GM12878 (cell line): Measurements from ENCODE around the gene RANBP17. TPM values are rescaled to one million over a fixed set of nuclear protein-coding genes. Genes with fewer than 3 reads are reported as not detected.

Source experiments
- ATAC-seq: fragments of 200-7000 bp; cut with Tn5 transposase; 3 replicates; pipeline ENCODE4 v1.9.1; 2020; ENCODE audit warnings: mild to moderate bottlenecking, moderate library complexity
- BruUV-seq: library from RNA; stranded (reverse); fragments of 400-500 nt; replicated peaks from 2 replicates; lab custom pipeline; 2021; lab: Mats Ljungman, UMichigan
- CTCF ChIA-PET: fragments of 300-600 bp; sonication (Branson Sonifier 250); formaldehyde crosslinking; extraction: SDS; loops from one replicate; lab custom pipeline; 2021; ENCODE audit warnings: inconsistent platforms; lab: Yijun Ruan, JAX
- POLR2A ChIA-PET: fragments of 350-600 bp; formaldehyde crosslinking; extraction: SDS; loops from one replicate; lab custom pipeline; 2021; ENCODE audit warnings: inconsistent platforms; lab: Charles Lee
- RAD21 ChIA-PET: fragments of 300-600 bp; sonication (Branson Sonifier 250); formaldehyde crosslinking; loops from one replicate; lab custom pipeline; 2023; ENCODE audit warnings: antibody characterized with exemption; ENCODE audit not compliant: unreplicated experiment; lab: Charles Lee
- SMC1A ChIA-PET: fragments of 300-600 bp; sonication (Branson Sonifier 250); formaldehyde crosslinking; loops from one replicate; lab custom pipeline; 2023; ENCODE audit not compliant: unreplicated experiment, uncharacterized antibody; lab: Charles Lee
- DNase-seq: peaks from one replicate; pipeline ENCODE4 v3.0.0-alpha.2; 2011; ENCODE audit warnings: low read depth, low spot score
- FAIRE-seq: peaks from 3 replicates; lab custom pipeline; 2011; peaks lifted over from hg19 to GRCh38; lab: Jason Lieb, UNC
- H2AFZ ChIP-seq: 2 replicates; pipeline ENCODE4 v1.6.0; 2011; ENCODE audit warnings: low read depth, low read length, control low read depth; ENCODE audit not compliant: control insufficient read depth
- H3K27ac ChIP-seq: 2 replicates; pipeline ENCODE4 v1.5.1; 2011; ENCODE audit warnings: control low read depth; ENCODE audit not compliant: control insufficient read depth, insufficient read depth
- H3K27me3 ChIP-seq, 2 experiments: replicated peaks in 1 of 2; 2 replicates each; pipeline versions ENCODE4 v1.6.0 to v1.6.1; 2011; ENCODE audit warnings: low read length in 1 of 2; ENCODE audit not compliant: control insufficient read depth in 2 of 2, insufficient read depth in 2 of 2
- H3K36me3 ChIP-seq, 2 experiments: 2 replicates each; pipeline ENCODE4 v1.5.1; 2011; ENCODE audit warnings: low read length in 1 of 2; ENCODE audit not compliant: control insufficient read depth in 2 of 2, insufficient read depth in 2 of 2
- H3K4me1 ChIP-seq: 2 replicates; pipeline ENCODE4 v1.6.1; 2011; ENCODE audit warnings: mild to moderate bottlenecking, low read length, moderate library complexity, mixed read lengths; ENCODE audit not compliant: control insufficient read depth, insufficient read depth
- H3K4me2 ChIP-seq: 2 replicates; pipeline ENCODE4 v1.6.0; 2011; ENCODE audit warnings: control low read depth; ENCODE audit not compliant: control insufficient read depth, insufficient read depth
- H3K4me3 ChIP-seq: fragments of 200-600 bp; sonication (generic); 2 replicates; pipeline ENCODE4 v1.5.1; 2016
- H3K79me2 ChIP-seq: 2 replicates; pipeline ENCODE4 v1.6.0; 2011; ENCODE audit warnings: low read length; ENCODE audit not compliant: control insufficient read depth, insufficient read depth
- H3K9ac ChIP-seq: 2 replicates; pipeline ENCODE4 v1.8.0; 2011; ENCODE audit warnings: low read length, control low read depth, mixed read lengths; ENCODE audit not compliant: control insufficient read depth, insufficient read depth
- H3K9me3 ChIP-seq: replicated peaks from 3 replicates; pipeline ENCODE4 v1.5.1; 2011; ENCODE audit warnings: mild to moderate bottlenecking, low read length; ENCODE audit not compliant: control insufficient read depth, insufficient read depth
- H4K20me1 ChIP-seq: 2 replicates; pipeline ENCODE4 v1.6.0; 2011; ENCODE audit not compliant: control insufficient read depth, insufficient read depth
- CREM ChIP-seq: IDR thresholded peaks from 2 replicates; pipeline ENCODE4 v1.6.1; 2014; ENCODE audit warnings: antibody characterized with exemption, low read depth
- EZH2 ChIP-seq: IDR thresholded peaks from 2 replicates; pipeline ENCODE4 v1.6.1; 2012; ENCODE audit warnings: low read depth, mild to moderate bottlenecking, control low read depth, inconsistent platforms, low read length, borderline replicate concordance; ENCODE audit not compliant: control insufficient read depth
- GATAD2B ChIP-seq: fragments of 450-650 bp; conservative IDR thresholded peaks from 2 replicates; pipeline ENCODE4 v1.6.1; 2017; ENCODE audit warnings: low read depth, mild to moderate bottlenecking, moderate library complexity
- WGBS: methylation state at CpG from one replicate; pipeline ENCODE4 v1.1.6; 2016; ENCODE audit warnings: low lambda C conversion rate; ENCODE audit not compliant: insufficient replicate concordance, insufficient coverage; ENCODE audit errors: missing lambda C conversion rate; 5-methylcytosine and 5-hydroxymethylcytosine counted together
- in situ Hi-C: fragments of 300-500 bp; cut with MboI; formaldehyde crosslinking; loops from 9 replicates; pipeline ENCODE4 v1.14.3; 2018; ENCODE audit warnings: mixed read lengths
- intact Hi-C: fragments of 100-400 bp; cut with micrococcal nuclease; formaldehyde crosslinking; loops from one replicate; pipeline ENCODE4 v1.14.2; 2022; ENCODE audit not compliant: unreplicated experiment
- polyA plus RNA-seq, 11 experiments: library from polyadenylated mRNA; depleted of rRNA in 4 of 11; unstranded in 6 of 11; stranded (reverse) in 5 of 11; fragments of >200 nt; fragmentation: Nextera tagmentation in 4 of 11; fragmentation: Illumina TruSeq in 1 of 11; extraction: Ambion mirVana in 4 of 11; extraction: Trizol in 1 of 11; gene quantifications; 1 replicate in 1 of 11; 2 replicates in 10 of 11; pipeline versions ENCODE4 v1.2.1 to v1.2.3, GENCODE V29; 2011 to 2016; ENCODE audit warnings: inconsistent platforms in 2 of 11, missing spikeins in 2 of 11, low read depth in 1 of 11
- total RNA-seq, 4 experiments: library from RNA; depleted of rRNA in 3 of 4; stranded (reverse); fragments of >200 nt in 3 of 4; fragmentation: Illumina TruSeq in 1 of 4; extraction: Trizol in 1 of 4; gene quantifications; 2 replicates each; pipeline versions ENCODE4 v1.2.1 to v1.2.3, GENCODE V29; 2013 to 2021
- TF ChIP-seq, protein P1 (sequence below): IDR thresholded peaks from 2 replicates; pipeline ENCODE4 v1.6.1; 2011; ENCODE audit warnings: low read depth, mild to moderate bottlenecking, low read length, moderate library complexity, borderline replicate concordance; ENCODE audit errors: extremely low read depth

RANBP17 gene
- total and polyA plus RNA-seq, 10 of the 15 experiments (the other 5 are each of a cell fraction or from before 2014, with no cell fraction given): 0.10 TPM; not detected in 9

- no peak overlapping the region for H3K27ac ChIP-seq
- H3K4me1 ChIP-seq: no peaks in the 10 kb centered on the region
- H3K36me3 ChIP-seq: no peaks in the 10 kb centered on the region
- ChIA-PET SMC1A (no interaction called here), RAD21 (no interaction called here)
- TF ChIP-seq GATAD2B: no peak
- TF ChIP-seq, all 136 proteins: peak for 0
- no peaks in the 10 kb centered on the region; a peak in 1 of 4 replicates for H3K27me3 ChIP-seq
- no peak overlapping the region for H3K9ac ChIP-seq
- in situ Hi-C loops (no loop called here), intact Hi-C loops (no loop called here)
- no peak for ATAC-seq
- no peak for DNase-seq
- no peaks in the 10 kb centered on the region for H3K79me2 ChIP-seq
- ChIA-PET POLR2A (no interaction called here), CTCF (no interaction called here)
- no peak for FAIRE-seq
- BruUV-seq: no TSS peak
- H3K9me3 ChIP-seq: no peaks in the 10 kb centered on the region
- no peak overlapping the region for H3K4me2 ChIP-seq
- H2AFZ ChIP-seq: no peak overlapping the region
- H4K20me1 ChIP-seq: no peaks in the 10 kb centered on the region
- no peak overlapping the region for H3K4me3 ChIP-seq
Measured at GRCh38 chr5:170885256-170885655, 23.4 kb downstream of the RANBP17 start.

GRCh38 chr5:170885809-170886208, 24.0 kb downstream of the RANBP17 start:
- Histone ChIP-seq H3K4me3 (no peak overlapping the region), H3K27me3 (no peaks in the 10 kb centered on the region; a peak in 1 of 4 replicates), H4K20me1 (no peaks in the 10 kb centered on the region), H3K27ac (no peak overlapping the region), H2AFZ (no peak overlapping the region), H3K4me1 (no peaks in the 10 kb centered on the region), H3K79me2 (no peaks in the 10 kb centered on the region), H3K9ac (no peak overlapping the region), H3K36me3 (no peaks in the 10 kb centered on the region), H3K9me3 (no peaks in the 10 kb centered on the region), H3K4me2 (no peak overlapping the region)
- TF ChIP-seq EZH2 (no peak), CREM (no peak)
- TF ChIP-seq, protein P1, sequence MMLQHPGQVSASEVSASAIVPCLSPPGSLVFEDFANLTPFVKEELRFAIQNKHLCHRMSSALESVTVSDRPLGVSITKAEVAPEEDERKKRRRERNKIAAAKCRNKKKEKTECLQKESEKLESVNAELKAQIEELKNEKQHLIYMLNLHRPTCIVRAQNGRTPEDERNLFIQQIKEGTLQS: no peak
- whole genome bisulfite sequencing: 33% methylated on average over 2 of the region's 2 CpGs
- DNase-seq (no peak), ATAC-seq (no peak), FAIRE-seq (no peak)
- ChIA-PET POLR2A (no interaction called here), RAD21 (no interaction called here), SMC1A (no interaction called here), CTCF (no interaction called here)
- BruUV-seq: no TSS peak
- in situ Hi-C loops (no loop called here), intact Hi-C loops (no loop called here)
